NOMO-1 treated with DMSO at 0.1 percent for 48 hours (cell line): ENCODE measurements around the gene HIPK4.
"Not testable (repeated sequence)": the region's sequence is repeated elsewhere in the genome, so short reads cannot be mapped to it uniquely, and the experiment has no call there.

ENCODE experiments used
- DNase-seq: peaks from one replicate; lab custom pipeline; 2025; ENCODE audit not compliant: unreplicated experiment; lab: John Stamatoyannopoulos, UW

Gene HIPK4

GRCh38 chr19:40341601-40342482, 48.1 kb downstream of the HIPK4 start:
- DNase-seq: no peak

DNA sequence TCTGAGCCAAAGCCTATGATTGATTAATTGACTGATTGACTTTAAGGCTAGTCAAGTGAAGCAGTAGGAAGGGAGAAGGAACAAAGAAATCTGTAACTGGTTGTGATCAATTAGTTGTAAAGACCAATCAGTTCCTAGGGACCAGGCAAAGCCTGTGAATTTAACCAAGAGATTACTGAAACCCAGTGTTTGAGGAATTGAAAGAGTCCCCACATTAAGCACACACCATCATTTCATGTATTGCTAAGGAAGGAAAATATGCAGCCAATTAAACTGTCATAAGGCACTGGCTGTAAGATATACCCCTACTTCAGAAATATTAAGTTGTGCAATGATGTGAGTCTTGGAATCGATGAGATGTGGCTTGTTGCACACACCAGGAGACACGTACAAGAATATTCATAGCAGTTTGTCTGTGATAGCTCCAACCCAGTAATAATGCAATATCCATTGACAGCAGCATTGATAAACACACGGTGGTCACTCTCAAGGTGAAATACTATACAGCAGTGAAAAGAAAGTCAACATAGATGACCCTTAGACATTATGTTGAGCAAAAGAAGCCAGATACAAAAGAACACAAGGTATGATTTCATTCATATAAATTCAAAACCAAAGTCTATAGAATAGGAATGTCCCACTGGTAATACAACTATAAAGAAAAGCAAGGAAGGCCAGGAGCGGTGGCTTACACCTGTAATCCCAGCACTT, 50.8 kb downstream of the HIPK4 start:
- peak; percentile 32 for DNase-seq

- DNase-seq: no peak
These were observed 52.4 kb downstream of the HIPK4 start for GRCh38 chr19:40337594-40337993.

- no peak for DNase-seq
These were observed 52.9 kb downstream of the HIPK4 start for GRCh38 chr19:40337107-40337506.

- no peak for DNase-seq
These were observed 53.4 kb downstream of the HIPK4 start for GRCh38 chr19:40336601-40336900.

DNA sequence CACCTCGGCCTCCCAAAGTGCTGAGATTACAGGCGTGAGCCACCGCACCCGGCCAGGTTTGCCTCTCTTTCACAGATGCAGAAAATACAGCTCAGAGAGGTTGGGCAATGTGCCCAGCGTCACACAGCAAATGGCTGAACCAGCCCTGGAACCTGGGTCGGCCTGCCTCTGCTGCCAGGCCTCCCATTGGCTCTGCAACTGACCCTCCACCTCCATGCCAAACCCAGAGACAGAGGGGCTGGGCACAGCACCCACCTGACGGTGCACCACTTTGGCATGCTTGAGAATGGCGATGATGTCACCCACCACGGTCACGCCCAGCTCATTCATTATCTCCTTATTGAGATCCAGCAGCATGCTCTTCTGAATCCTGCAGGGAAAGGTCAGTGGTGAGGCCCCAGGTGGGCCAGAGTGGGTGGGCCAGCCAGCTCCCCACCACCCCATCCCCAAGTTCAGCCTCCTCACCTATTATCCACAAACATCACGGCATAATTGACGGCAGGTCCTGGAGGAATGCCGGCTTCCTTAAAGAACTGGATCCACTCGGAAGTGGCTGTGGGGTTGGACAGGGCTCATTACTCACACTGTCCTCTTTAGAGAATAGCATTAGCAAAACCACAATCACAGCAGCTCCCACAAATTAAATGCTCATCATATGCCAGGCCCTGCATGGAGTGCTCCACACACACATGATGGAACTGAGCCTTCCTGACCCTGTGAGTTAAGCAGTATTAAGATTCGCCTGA, 54.0 kb downstream of the HIPK4 start:
- DNase-seq: no peak

GRCh38 chr19:40335101-40335500, 54.9 kb downstream of the HIPK4 start:
- DNase-seq: no peak

- not testable (repeated sequence) for DNase-seq
These were observed 56.9 kb downstream of the HIPK4 start for GRCh38 chr19:40333083-40333482.

DNA sequence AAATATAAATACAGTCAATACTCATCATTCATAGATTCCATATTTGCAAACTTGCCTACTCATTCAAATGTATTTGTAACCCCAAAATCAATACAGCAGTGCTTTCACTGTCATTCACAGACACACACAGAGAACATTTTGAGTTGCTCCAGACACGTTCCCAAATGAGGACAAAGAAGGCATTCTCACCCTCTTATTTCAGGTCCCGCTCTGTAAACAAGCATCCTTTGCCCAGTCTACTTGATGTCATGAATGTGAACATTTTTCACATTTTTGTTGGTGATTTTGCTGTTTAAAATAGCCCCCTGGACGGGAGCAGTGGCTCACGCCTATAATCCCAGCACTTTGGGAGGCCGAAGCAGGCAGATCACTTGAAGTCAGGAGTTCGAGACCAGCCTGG, 57.3 kb downstream of the HIPK4 start:
- no peak for DNase-seq

DNA sequence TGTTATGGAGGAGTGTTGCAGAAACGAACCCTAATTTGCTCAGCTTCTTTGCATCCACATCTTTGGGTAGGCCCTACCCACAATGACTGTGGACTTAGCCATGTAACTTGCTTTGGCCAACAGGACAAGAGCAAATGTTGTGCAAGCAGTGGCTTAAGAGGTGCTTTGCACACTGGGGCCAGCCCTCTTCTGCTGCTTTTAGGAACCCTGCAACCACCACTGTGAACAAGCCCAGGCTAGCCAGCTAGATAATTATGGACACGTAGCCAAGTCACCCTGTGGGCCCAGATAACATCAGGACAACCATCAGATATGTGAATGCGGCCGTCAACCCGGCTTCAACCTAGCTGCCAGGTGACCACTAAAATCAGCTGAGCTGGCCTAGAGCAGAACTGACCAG, 58.9 kb downstream of the HIPK4 start:
- DNase-seq: peak; percentile 77
